ENCODE measurements around the gene CCDC88A. TPM values are rescaled to one million over a fixed set of nuclear protein-coding genes. Genes with fewer than 3 reads are reported as not detected.

Gene CCDC88A
- total RNA-seq, 1 experiment from 2014 or later, result 27.2 TPM

GRCh38 chr2:55247025-55247424, 172.6 kb downstream of the CCDC88A start:
- Histone ChIP-seq H3K36me3 (ENCODE audit: control insufficient read depth in 1 of 2, insufficient read depth in 2 of 2, low read length in 2 of 2) (peaks cover 24 to 28% of the 10 kb centered on the region in 2 experiments), H3K4me1 (ENCODE audit: control insufficient read depth in 1 of 2, insufficient read depth in 2 of 2, low read length in 2 of 2) (no peaks in the 10 kb centered on the region), H3K27ac (ENCODE audit: low read depth, low read length) (no peak overlapping the region), H3K9ac (ENCODE audit: low read length) (no peak overlapping the region), H3K27me3 (ENCODE audit: insufficient read depth, low read length) (no peaks in the 10 kb centered on the region), H3K9me3 (ENCODE audit: control insufficient read depth in 1 of 2, insufficient read depth in 1 of 2, low read depth in 1 of 2, low read length in 2 of 2) (no peaks in the 10 kb centered on the region), H3K9me2 (ENCODE audit: insufficient read depth) (no peaks in the 10 kb centered on the region), H3K79me2 (ENCODE audit: insufficient read depth, low read length) (no peaks in the 10 kb centered on the region), H4K20me1 (ENCODE audit: insufficient read depth) (no peaks in the 10 kb centered on the region), H3K4me2 (ENCODE audit: low read length) (no peak overlapping the region), H2AFZ (ENCODE audit: low read depth, low read length, poor library complexity, severe bottlenecking) (no peak overlapping the region), H3K4me3 (replicated peaks in 1 of 2; ENCODE audit: low read depth in 1 of 2, low read length in 2 of 2) (no peak overlapping the region)
- POLR2A ChIA-PET, result no interaction called here
- TF ChIP-seq POLR2A (IDR thresholded peaks at IDR 0.05; ENCODE audit: borderline replicate concordance, extremely low read depth, insufficient read depth, insufficient read length) (no peak), RAD21 (IDR thresholded peaks at IDR 0.05; ENCODE audit: low read depth) (no peak), EZH2phosphoT487 (IDR thresholded peaks at IDR 0.05; ENCODE audit: borderline replicate concordance) (no peak), CBX3 (IDR thresholded peaks at IDR 0.05; ENCODE audit: low read depth) (no peak), TCF7L2 (IDR thresholded peaks at IDR 0.05; ENCODE audit: borderline replicate concordance, extremely low read depth, insufficient read depth, insufficient read length) (no peak), SRF (IDR thresholded peaks at IDR 0.05; ENCODE audit: low read depth) (no peak), MAX (IDR thresholded peaks at IDR 0.05) (no peak), REST (IDR thresholded peaks at IDR 0.05; ENCODE audit: low read depth) (no peak), ZNF274 (IDR thresholded peaks at IDR 0.05; ENCODE audit: low read depth, low read length) (no peak)
- DNase-seq (ENCODE audit: low read depth, low spot score) (no peak), ATAC-seq (no peak)
- intact Hi-C loops (cut with micrococcal nuclease), result no loop called here
- no TSS peak for BruUV-seq (replicated peaks)
- RAD21 ChIA-PET (ENCODE audit: low non-redundant PET in 1 of 2, low total read pairs in 2 of 2, uncharacterized antibody in 2 of 2, unreplicated experiment in 2 of 2), result no interaction called here
- CTCF ChIA-PET, result no interaction called here

All from HCT116 (cell line).